GM18519 (cell line): Measurements from ENCODE around the gene LRP10.
"Not testable (repeated sequence)": the region's sequence is repeated elsewhere in the genome, so short reads cannot be mapped to it uniquely, and the experiment has no call there.

Source experiments
- ATAC-seq: cut with Tn5 transposase; IDR thresholded peaks from one replicate; pipeline ENCODE4 v1.9.1; 2021; ENCODE audit warnings: mild to moderate bottlenecking, moderate library complexity; ENCODE audit not compliant: unreplicated experiment, low FRiP score

The LRP10 gene

DNA sequence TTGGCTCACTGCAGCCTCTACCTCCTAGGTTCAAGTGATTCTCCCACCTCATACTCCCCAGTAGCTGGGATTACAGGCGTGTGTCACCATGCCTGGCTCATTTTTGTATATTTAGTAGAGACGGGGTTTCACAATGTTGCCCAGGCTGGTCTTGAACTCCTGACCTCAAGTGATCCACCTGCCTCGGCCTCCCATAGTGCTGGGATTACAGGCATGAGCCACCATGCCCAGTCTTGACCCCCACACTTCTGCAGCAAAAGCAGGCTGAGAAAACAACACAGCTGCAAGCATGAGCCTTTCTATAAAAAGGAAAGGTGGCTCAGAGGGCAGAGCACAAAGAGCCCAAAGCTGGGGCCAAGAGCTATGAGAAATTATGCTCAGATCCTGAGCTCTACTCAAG, 11.2 kb upstream of the LRP10 start:
- ATAC-seq: not testable (repeated sequence)

DNA sequence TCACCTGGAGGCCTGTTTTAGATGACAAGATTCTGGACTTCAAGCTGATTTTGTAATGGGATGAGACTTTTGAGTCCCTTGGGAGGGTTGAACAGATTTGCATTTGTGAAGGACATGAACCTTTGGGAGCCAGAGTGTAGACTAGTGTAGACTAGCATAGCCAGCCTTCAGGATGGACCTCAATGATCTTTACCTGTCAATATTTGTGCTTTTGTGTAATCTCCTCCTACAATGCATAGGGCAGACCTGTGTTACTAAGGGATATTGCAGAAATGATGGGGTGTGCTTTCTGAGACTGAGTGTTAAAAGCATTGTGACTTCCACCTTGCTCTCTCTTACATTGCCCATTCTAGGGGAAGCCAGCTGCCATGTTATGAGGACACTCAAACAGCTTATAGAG, 9.9 kb upstream of the LRP10 start:
- no peak for ATAC-seq

DNA sequence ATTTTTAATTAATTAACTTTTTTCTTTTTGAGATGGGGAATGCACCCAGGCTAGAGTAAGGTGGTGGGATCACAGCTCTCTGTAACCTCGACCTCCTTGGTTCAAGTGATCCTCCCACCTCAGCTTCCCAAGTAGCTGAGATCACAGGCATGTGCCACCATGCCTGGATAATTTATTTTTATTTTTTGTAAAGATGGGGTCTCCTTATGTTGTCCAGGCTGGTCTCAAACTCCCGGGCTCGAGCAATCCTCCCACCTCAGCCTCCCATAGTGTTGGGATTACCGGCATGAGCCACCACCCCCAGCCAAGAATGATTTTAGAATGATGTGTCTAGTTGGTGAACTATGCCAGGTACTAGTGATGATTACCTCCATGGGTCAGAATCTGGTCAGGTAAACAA, 6.6 kb upstream of the LRP10 start:
- no peak for ATAC-seq

DNA sequence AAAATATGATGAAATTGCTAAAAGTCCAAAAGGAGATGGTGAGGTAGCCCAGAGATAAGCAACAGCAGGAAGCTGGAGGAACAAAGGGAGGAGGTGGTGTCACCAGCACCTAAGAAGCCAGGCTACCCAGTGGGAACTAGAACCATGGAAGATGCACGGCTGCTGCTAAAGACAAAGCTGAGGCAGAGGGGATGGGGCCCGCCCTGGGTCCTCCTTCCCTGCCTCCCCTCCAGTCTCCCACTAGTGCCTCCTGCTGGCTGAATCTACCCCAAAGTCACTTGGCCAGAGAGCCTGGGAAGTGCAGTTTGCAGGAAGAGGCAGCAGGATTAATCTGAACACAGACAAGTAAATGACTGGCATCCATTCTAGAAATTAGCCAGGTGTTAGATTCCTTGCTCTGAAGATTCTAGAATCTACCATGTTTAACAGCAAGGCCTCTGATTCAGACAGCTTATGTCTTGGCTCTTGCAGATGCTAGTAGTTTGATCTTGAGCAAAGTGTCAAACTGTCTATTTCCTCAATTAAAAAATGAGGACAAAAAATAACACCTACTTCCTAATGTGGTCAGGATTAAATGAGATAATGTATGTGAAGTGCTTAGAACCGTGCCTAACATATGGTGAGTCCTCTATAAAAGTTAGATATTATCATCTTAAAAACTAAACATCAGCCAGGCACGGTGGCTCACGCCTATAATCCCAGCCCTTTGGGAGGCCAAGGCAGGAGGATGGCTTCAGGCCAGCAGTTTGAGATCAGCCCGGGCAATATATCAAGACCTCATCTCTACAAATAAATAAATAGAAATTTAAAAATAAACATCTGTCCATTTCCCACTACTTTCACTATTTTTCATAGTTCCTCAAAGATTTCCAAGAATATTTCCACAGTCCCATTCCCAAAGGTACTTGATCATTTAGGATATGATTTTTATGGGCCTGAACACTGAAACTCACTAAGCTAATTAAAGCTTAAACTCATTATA, 5.8 kb upstream of the LRP10 start:
- no peak for ATAC-seq

DNA sequence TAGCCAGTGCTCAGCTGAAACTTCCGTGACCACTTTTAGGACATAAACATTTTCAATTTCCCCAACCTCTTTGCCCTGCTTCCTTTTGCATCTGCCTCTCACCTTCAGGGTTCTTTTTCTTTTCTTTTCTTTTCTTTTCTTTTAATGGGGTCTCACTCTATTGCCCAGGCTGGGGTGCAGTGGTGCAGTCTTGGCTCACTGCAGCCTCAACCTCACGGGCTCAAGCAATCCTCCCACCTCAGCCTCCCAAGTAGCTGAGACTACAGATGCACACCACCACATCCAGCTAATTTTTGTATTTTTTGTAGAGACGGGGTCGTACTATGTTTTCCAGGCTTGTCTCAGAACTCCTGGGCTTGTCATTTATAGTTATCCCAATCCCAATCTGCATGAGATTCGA, 4.7 kb upstream of the LRP10 start:
- no peak for ATAC-seq

DNA sequence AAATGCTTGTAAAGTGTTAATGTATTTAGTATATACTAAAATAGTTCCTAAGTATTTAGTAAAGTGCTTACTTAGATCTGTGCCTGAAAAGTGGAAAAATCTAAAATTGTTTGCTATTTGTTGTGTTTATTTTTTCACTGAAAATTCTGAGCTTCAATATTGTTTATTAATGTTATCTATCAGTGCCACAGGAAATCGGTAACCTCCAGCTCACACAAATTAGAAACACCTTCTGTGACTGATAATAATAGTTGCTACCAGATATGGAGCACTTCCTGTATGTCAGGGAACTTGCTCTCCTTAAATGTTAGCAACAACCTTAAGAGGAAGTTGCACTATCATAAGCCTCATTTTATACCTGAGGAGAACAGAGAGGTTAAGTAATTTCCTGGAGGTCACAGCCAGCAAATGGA, 723 bp upstream of the LRP10 start:
- peak; percentile 39 for ATAC-seq

DNA sequence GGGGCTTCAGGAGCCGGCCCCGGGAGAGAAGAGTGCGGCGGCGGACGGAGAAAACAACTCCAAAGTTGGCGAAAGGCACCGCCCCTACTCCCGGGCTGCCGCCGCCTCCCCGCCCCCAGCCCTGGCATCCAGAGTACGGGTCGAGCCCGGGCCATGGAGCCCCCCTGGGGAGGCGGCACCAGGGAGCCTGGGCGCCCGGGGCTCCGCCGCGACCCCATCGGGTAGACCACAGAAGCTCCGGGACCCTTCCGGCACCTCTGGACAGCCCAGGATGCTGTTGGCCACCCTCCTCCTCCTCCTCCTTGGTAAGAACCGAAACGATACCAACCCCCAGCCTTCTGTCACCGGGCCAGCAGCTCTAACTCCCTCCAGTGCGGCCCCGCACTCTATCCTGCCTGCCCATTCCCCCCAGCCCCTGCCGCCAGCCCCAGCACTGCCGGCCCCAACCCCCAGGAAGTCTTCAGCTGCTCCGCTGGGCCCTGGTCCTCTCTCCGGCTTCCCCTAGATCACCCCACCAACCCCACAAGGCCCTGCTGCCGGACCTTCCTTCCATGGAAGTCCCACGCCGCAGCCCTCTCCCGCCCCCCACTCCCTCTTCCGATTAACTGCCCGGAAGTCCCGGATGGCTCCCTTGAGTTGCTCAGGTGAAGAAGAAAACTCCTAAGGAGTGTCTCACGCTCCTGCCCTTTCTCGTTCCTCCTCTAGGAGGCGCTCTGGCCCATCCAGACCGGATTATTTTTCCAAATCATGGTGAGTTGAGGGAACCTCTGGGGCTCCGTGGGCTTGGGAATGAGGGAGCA, 693 bp downstream of the LRP10 start:
- ATAC-seq: no peak

DNA sequence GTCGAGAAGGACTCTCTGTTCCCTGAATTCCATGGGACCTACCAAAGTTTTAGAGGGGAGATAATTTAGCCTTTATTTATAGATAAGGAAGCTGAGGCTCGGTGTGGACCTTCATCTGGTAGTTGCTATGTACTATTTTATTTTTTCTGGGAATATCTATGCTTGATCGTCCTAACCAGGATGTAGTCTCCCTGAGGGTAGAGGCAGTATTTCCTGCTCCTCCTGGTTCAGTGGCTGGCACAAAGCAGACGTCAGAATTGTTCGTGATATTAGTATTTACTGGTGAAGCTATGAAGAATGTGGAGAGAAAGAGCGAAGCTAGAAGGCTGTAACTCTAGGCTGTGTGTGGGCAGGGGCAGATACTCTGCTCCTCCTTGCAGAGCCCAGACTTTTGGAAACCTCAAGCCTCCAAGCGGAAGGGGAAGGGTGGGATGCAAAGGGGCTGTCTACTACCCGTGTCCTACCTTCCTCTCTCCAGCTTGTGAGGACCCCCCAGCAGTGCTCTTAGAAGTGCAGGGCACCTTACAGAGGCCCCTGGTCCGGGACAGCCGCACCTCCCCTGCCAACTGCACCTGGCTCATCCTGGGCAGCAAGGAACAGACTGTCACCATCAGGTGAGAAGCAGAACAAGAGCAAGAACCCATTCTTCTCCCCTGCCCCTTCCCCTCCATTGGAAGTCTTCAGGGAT, 1.4 kb downstream of the LRP10 start:
- ATAC-seq: no peak

DNA sequence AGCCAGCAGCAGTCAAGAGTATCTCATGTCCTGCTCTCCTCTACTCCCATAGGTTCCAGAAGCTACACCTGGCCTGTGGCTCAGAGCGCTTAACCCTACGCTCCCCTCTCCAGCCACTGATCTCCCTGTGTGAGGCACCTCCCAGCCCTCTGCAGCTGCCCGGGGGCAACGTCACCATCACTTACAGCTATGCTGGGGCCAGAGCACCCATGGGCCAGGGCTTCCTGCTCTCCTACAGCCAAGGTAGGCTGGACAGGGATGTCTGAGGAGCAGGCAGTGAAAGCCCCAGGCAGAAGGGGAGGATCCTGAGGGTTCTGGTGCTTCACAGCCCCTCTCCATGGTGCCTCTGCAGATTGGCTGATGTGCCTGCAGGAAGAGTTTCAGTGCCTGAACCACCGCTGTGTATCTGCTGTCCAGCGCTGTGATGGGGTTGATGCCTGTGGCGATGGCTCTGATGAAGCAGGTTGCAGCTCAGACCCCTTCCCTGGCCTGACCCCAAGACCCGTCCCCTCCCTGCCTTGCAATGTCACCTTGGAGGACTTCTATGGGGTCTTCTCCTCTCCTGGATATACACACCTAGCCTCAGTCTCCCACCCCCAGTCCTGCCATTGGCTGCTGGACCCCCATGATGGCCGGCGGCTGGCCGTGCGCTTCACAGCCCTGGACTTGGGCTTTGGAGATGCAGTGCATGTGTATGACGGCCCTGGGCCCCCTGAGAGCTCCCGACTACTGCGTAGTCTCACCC, 3.6 kb downstream of the LRP10 start:
- ATAC-seq: no peak

DNA sequence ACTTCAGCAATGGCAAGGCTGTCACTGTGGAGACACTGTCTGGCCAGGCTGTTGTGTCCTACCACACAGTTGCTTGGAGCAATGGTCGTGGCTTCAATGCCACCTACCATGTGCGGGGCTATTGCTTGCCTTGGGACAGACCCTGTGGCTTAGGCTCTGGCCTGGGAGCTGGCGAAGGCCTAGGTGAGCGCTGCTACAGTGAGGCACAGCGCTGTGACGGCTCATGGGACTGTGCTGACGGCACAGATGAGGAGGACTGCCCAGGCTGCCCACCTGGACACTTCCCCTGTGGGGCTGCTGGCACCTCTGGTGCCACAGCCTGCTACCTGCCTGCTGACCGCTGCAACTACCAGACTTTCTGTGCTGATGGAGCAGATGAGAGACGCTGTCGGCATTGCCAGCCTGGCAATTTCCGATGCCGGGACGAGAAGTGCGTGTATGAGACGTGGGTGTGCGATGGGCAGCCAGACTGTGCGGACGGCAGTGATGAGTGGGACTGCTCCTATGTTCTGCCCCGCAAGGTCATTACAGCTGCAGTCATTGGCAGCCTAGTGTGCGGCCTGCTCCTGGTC, 4.3 kb downstream of the LRP10 start:
- no peak for ATAC-seq

DNA sequence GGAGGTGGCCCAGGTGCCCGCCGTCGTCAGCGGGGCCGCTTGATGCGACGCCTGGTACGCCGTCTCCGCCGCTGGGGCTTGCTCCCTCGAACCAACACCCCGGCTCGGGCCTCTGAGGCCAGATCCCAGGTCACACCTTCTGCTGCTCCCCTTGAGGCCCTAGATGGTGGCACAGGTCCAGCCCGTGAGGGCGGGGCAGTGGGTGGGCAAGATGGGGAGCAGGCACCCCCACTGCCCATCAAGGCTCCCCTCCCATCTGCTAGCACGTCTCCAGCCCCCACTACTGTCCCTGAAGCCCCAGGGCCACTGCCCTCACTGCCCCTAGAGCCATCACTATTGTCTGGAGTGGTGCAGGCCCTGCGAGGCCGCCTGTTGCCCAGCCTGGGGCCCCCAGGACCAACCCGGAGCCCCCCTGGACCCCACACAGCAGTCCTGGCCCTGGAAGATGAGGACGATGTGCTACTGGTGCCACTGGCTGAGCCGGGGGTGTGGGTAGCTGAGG, 5.5 kb downstream of the LRP10 start:
- no peak for ATAC-seq

DNA sequence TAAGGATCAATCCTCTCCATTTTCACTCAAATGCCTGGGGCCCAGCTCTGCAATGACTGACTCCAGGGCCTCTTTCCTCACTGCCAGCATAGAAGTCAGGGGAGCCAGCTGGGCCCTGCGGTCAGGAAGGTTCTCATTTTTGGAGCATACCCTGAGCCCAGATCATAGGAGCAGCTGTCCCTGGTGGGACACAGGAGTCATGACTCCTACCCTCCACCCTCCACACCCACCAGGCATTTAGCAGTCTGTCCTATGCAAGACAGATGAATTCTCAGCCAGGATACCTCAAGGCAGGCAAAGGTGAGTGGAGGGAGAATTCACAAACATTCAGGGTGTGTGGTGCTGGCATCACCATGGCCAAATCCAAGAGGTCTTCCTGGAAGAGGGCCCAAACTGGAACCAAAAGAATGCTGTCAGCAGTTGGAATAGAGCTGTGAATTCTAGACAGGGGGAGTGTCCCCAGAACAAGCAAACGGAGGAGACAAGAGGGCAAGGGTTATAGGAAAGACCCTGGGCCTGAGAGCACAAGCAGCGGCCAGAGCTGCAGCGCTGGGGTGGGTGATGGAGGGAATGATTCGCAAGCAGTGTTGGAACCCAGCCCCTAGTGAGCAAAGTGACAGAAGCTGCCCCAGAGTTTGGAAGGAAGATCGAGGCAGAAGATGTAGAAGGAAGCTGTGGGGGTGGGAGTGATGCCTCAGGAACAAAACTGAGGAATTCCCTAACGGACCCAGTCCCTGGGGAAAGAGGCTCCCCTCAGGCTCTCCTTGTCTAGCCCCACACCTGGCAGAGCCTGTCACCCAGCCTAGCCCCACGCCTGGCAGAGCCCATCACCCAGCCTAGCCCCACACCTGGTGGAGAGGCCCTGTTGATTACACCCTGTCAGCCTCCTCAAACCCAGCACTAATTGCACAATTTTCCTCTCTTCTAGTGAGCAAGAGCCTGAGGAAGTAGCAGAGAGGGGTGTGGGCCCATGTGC, 7.0 kb downstream of the LRP10 start:
- ATAC-seq: no peak

DNA sequence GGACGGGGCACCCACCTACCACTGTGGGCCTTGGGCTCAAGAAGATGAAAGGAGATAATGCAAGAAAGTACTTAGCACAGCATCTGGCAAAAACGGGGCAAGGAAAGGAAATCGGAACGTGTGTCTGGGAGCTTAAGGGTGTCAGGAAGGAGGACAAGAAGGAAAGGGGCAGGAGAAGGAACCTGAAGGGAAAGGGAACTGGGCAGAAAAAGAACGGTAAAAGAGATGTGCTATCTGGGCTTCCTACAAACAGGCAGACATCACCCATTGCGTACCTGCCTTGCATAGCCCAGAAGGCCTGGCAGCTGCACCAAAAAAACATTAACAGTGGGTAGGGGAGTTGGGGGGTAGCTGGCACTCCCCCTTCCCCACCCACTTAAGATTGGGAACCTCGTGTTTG, 10.5 kb downstream of the LRP10 start:
- no peak for ATAC-seq

DNA sequence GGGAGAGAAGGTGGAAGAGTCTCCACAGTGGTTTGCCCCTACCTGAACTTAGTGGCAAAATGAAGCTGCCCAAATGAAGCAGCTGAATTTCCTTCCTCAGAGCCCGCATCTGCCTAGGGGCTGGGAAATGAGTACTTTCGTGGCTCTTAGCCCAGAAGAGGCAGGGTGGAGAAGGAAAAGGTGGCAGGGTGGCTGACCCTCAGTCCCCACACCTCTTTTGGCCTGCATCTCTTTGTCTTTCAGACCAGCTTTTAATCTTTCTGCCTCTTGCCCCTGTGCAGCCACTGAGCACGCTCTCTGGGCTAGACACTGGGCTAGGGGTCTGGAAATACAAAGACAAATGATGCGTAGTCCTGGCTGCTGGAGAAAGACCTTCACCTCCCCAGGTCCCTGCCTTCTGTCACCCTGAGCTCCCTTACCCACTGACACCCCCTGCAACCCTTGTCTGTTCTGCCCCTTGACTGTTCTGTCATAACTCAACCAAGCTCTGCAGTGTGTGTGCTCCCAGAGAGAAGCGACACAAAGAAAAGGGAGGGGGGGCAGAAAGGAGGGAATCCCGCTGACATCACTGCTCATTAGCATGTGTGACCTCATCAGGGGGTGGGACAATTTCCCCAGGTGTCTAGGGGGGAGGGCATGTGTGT, 11.1 kb downstream of the LRP10 start:
- ATAC-seq: no peak

DNA sequence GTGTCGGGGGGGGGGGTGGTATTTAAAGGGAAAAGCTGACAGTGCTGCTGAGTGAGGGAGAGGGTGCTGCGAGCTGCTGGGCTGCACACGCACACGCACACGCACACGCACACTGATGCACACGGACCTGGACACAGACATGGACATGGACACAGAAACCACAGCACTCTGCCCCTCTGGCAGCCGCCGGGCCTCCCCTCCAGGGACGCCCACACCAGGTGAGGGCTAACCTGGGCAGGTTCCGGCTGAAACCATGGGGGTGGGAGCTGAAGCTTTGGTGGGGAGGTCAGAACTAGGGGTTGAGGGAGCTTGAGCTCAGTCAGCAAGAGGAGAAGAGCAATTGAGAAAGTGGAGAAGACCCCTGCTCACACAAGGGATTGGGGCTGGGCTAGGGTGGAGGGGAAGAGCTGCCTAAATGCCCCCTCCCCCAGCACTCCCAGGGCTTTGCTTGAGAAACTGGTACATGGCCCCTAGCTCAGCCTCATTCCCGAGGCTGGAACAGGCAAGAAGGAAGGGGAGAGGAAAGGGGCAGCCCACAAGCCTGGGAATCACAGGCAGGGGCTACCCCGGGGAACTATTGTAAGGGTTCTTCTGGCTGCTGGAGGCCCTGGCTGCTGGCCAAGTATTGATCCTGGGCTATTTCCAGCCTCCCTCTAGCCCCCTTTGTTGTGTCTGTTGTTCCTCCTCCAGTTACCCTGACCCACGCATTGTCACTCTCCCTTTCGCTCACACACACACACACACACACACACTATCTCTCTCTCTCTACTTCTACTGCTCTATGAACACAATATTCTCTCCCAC, 11.8 kb downstream of the LRP10 start, which contains the start of gene REM2:
Gene REM2 (plus strand): TSS at position 50 of the 804 bp plus-strand sequence. CDS start 66 bp downstream, at position 116.
- no peak for ATAC-seq

DNA sequence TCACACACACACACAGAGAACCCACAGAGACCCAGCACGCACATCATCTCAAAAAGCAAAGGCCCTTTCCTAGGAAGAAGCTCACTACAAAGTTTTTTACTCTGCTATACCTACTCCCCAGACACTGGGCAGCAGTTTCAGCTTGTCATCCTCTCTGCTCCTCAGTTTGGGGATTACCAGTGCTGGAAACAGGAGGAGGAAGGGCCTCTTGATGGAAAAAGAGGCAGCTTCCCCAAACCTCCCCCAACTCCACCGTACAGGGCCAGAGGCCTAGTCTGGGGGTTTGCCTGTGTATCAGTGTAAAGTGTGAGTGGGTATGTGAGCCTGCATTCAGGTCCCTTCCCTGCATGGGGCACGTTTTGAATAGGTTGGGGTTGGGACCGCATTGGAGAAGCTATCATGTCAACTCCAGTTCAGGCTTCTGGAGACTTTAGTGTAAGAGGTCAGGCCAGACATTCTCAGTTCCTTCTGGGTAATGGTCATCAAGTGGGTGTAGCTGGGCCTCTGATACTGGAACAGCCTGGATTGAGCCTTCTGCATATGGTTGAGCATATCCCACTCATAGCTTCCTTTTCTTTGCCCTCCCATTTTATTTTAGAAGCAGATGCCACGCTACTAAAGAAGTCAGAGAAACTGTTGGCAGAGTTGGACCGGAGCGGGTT, 12.7 kb downstream of the LRP10 start:
- no peak for ATAC-seq
